Caco-2 (cell line): ENCODE data around the gene USF1. TPM values are rescaled to one million over a fixed set of nuclear protein-coding genes. Genes with fewer than 3 reads are reported as not detected.
A peak's percentile ranks its signal among the peaks of the same experiment; 100 is the strongest.
"Not testable (repeated sequence)": the region's sequence is repeated elsewhere in the genome, so short reads cannot be mapped to it uniquely, and the experiment has no call there.

ENCODE experiments used
- BruUV-seq: library from RNA; stranded (reverse); fragments of 400-500 nt; replicated peaks from 2 replicates; lab custom pipeline; 2021; lab: Mats Ljungman, UMichigan
- CTCF ChIA-PET: fragments of 300-600 bp; sonication (Branson Sonifier 250); formaldehyde crosslinking; loops from one replicate; lab custom pipeline; 2022; ENCODE audit warnings: antibody characterized with exemption; lab: Charles Lee
- POLR2A ChIA-PET: fragments of 300-600 bp; sonication (Branson Sonifier 250); formaldehyde crosslinking; loops from one replicate; lab custom pipeline; 2022; ENCODE audit warnings: antibody characterized with exemption; lab: Charles Lee
- DNase-seq, 2 experiments: peaks; one replicate each; pipeline versions ENCODE4 v3.0.0 to v3.0.0-alpha.2; 2020 to 2022
- H3K27me3 ChIP-seq: replicated peaks from 2 replicates; pipeline ENCODE4 v1.6.0; 2011; ENCODE audit warnings: low read length; ENCODE audit not compliant: control insufficient read depth, insufficient read depth
- H3K36me3 ChIP-seq: 2 replicates; pipeline ENCODE4 v1.5.1; 2011; ENCODE audit warnings: low read length; ENCODE audit not compliant: control insufficient read depth, insufficient read depth
- H3K4me1 ChIP-seq: fragments of 250-450 bp; sonication (Bioruptor Pico); 2 replicates; pipeline ENCODE4 v1.5.1; 2020; ENCODE audit warnings: mild to moderate bottlenecking
- H3K4me3 ChIP-seq: 2 replicates; pipeline ENCODE4 v1.5.1; 2011; ENCODE audit warnings: low read depth, mild to moderate bottlenecking, control low read depth, low read length
- H3K9me3 ChIP-seq: fragments of 250-450 bp; sonication (Bioruptor Pico); 2 replicates; pipeline ENCODE4 v1.5.1; 2020; ENCODE audit warnings: mild to moderate bottlenecking, moderate library complexity
- H3K27ac Mint-ChIP-seq: one replicate; pipeline ENCODE4 v1.8.0; 2022; ENCODE audit warnings: mixed read lengths; ENCODE audit not compliant: unreplicated experiment
- H3K27me3 Mint-ChIP-seq: one replicate; pipeline ENCODE4 v1.8.0; 2022; ENCODE audit warnings: mixed read lengths; ENCODE audit not compliant: insufficient read depth, unreplicated experiment
- H3K36me3 Mint-ChIP-seq: one replicate; pipeline ENCODE4 v1.8.0; 2022; ENCODE audit warnings: mild to moderate bottlenecking, mixed read lengths; ENCODE audit not compliant: insufficient read depth, unreplicated experiment
- H3K4me1 Mint-ChIP-seq: one replicate; pipeline ENCODE4 v1.8.0; 2022; ENCODE audit warnings: low read depth, mixed read lengths; ENCODE audit not compliant: unreplicated experiment
- H3K4me3 Mint-ChIP-seq: one replicate; pipeline ENCODE4 v1.8.0; 2022; ENCODE audit warnings: mild to moderate bottlenecking, moderate library complexity, mixed read lengths; ENCODE audit not compliant: unreplicated experiment
- H3K9me3 Mint-ChIP-seq: one replicate; pipeline ENCODE4 v1.8.0; 2022; ENCODE audit warnings: mixed read lengths; ENCODE audit not compliant: unreplicated experiment
- CTCF ChIP-seq, 2 experiments: fragments of 200-600 bp in 1 of 2; IDR thresholded peaks; 1 replicate in 1 of 2; 2 replicates in 1 of 2; pipeline versions ENCODE4 v1.5.1 to v1.8.0; 2011 to 2022; ENCODE audit warnings: antibody characterized with exemption in 1 of 2, control low read depth in 1 of 2, inconsistent platforms in 1 of 2, low read depth in 1 of 2, low read length in 1 of 2, mild to moderate bottlenecking in 1 of 2, moderate library complexity in 1 of 2; ENCODE audit not compliant: insufficient read depth in 1 of 2, severe bottlenecking in 1 of 2, unreplicated experiment in 1 of 2
- intact Hi-C: fragments of 100-400 bp; cut with micrococcal nuclease; formaldehyde crosslinking; loops from one replicate; pipeline ENCODE4 v1.10.0; 2022; ENCODE audit not compliant: unreplicated experiment
- total RNA-seq: library from RNA; stranded (reverse); gene quantifications from 2 replicates; pipeline ENCODE4 v1.2.3, GENCODE V29; 2022

Gene USF1
- total RNA-seq, 1 experiment from 2014 or later: 49.7 TPM

DNA sequence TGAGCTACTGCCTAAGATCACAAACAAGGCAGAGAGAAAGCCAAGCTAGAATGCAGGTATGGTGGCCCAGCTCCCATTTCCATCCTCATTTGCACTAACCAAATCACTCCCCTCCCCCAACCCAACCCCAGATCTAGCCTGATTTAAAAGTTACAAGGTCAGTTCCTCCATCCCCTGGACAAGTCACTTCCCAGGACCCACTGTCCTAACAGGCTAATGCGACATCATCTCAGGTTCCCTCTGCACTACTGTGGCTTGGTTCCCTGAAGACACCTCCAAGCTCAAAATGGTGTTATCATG, 27.2 kb downstream of the USF1 start:
- Mint-ChIP-seq H3K9me3 (no peaks in the 10 kb centered on the region), H3K27me3 (no peaks in the 10 kb centered on the region), H3K27ac (peak overlapping the region; percentile 80), H3K4me3 (peak overlapping the region; percentile 89), H3K4me1 (peaks cover 49% of the 10 kb centered on the region), H3K36me3 (peaks cover 52% of the 10 kb centered on the region)
- Histone ChIP-seq H3K4me3 (peak overlapping the region; percentile 5; the same call in 1 of the 2 replicates), H3K27me3 (no peaks in the 10 kb centered on the region), H3K9me3 (no peaks in the 10 kb centered on the region), H3K36me3 (no peaks in the 10 kb centered on the region; the same call in none of the 2 replicates), H3K4me1 (peaks cover 56% of the 10 kb centered on the region)
- ChIA-PET CTCF (interaction anchor here (0.6 kb wide), 1 partner anchor 21 kb away, joined by 3 read pairs; no protein-coding TSS in a partner anchor), POLR2A (interaction anchor here (0.7 kb wide), 1 partner anchor 20 kb away, joined by 3 read pairs; the partner anchor contains the start of gene TSTD1)
- DNase-seq: no peak
- BruUV-seq: no TSS peak
- intact Hi-C loops: no loop called here
- TF ChIP-seq CTCF (IDR thresholded peaks at IDR 0.05; ENCODE audit: insufficient read depth in 1 of 2, low read depth in 1 of 2, low read length in 1 of 2, severe bottlenecking in 1 of 2, unreplicated experiment in 1 of 2): no peak

GRCh38 chr1:161017756-161018630, 27.8 kb downstream of the USF1 start:
- Histone ChIP-seq H3K4me3 (no peak overlapping the region), H3K27me3 (no peaks in the 10 kb centered on the region), H3K4me1 (peaks cover 62% of the 10 kb centered on the region), H3K36me3 (no peaks in the 10 kb centered on the region; the same call in none of the 2 replicates), H3K9me3 (no peaks in the 10 kb centered on the region)
- H3K4me3 Mint-ChIP-seq: peak overlapping the region; percentile 89
- ChIA-PET CTCF (interaction anchor here (0.6 kb wide), 1 partner anchor 21 kb away, joined by 3 read pairs; no protein-coding TSS in a partner anchor), POLR2A (interaction anchor here (0.7 kb wide), 1 partner anchor 21 kb away, joined by 3 read pairs; the partner anchor contains the start of gene TSTD1)
- TF ChIP-seq CTCF (IDR thresholded peaks at IDR 0.05; ENCODE audit: insufficient read depth in 1 of 2, low read depth in 1 of 2, low read length in 1 of 2, severe bottlenecking in 1 of 2, unreplicated experiment in 1 of 2): no peak
- H3K27ac Mint-ChIP-seq: peak overlapping the region; percentile 80
- H3K9me3 Mint-ChIP-seq: no peaks in the 10 kb centered on the region
- BruUV-seq: no TSS peak
- intact Hi-C loops: no loop called here
- no peaks in the 10 kb centered on the region for H3K27me3 Mint-ChIP-seq
- DNase-seq: no peak
- H3K4me1 Mint-ChIP-seq: peaks cover 55% of the 10 kb centered on the region
- H3K36me3 Mint-ChIP-seq: peaks cover 57% of the 10 kb centered on the region

- peak overlapping the region; percentile 80 for H3K27ac Mint-ChIP-seq
- H3K4me3 ChIP-seq, H3K9me3 ChIP-seq, H3K9me3 Mint-ChIP-seq, H3K27me3 ChIP-seq, CTCF ChIA-PET, DNase-seq, H3K36me3 ChIP-seq, H3K27me3 Mint-ChIP-seq, POLR2A ChIA-PET, intact Hi-C loops: not testable (repeated sequence)
- H3K4me1 Mint-ChIP-seq: peaks cover 55% of the 10 kb centered on the region
- peaks cover 63% of the 10 kb centered on the region for H3K4me1 ChIP-seq
- peak overlapping the region; percentile 89 for H3K4me3 Mint-ChIP-seq
- peaks cover 57% of the 10 kb centered on the region for H3K36me3 Mint-ChIP-seq
- BruUV-seq: TSS peak; percentile 13
Observed at GRCh38 chr1:161017181-161017580, 28.6 kb downstream of the USF1 start.

- H3K27me3 Mint-ChIP-seq, H3K4me3 ChIP-seq, H3K9me3 ChIP-seq, DNase-seq, H3K9me3 Mint-ChIP-seq, intact Hi-C loops, H3K27me3 ChIP-seq, BruUV-seq, H3K36me3 ChIP-seq, CTCF ChIA-PET, POLR2A ChIA-PET: not testable (repeated sequence)
- H3K4me1 ChIP-seq: peaks cover 59% of the 10 kb centered on the region
- peaks cover 62% of the 10 kb centered on the region for H3K36me3 Mint-ChIP-seq
- peak overlapping the region; percentile 89 for H3K4me3 Mint-ChIP-seq
- H3K27ac Mint-ChIP-seq: peak overlapping the region; percentile 80
- peaks cover 55% of the 10 kb centered on the region for H3K4me1 Mint-ChIP-seq
Observed at GRCh38 chr1:161016683-161017082, 29.1 kb downstream of the USF1 start.
